GM21825 (cell line): ENCODE results near the gene INTS14.
"Not testable (repeated sequence)": the region's sequence is repeated elsewhere in the genome, so short reads cannot be mapped to it uniquely, and the experiment has no call there.

Experiments used
- ATAC-seq: cut with Tn5 transposase; IDR thresholded peaks from one replicate; pipeline ENCODE4 v1.9.1; 2021; ENCODE audit warnings: mild to moderate bottlenecking, moderate library complexity; ENCODE audit not compliant: unreplicated experiment

The INTS14 gene

DNA sequence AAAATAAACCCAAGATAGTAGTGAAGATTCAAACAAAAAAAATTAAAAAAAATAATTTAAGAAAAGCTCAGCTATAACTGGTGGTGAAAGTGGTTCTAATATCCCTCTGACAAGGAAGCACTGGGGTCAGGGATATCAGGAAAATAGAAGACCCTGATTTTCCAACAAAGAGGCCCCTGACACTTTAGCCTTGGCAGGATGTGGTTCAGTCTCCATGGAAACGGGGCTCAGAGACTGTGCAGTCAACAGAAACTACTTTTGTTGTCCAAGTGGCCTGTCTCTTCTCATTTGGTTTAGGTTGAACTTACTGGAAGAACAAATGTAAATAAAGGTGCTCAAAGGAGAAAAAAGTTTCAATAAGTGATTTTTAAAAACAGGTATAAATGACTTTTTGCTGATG lies 27.2 kb downstream of the INTS14 start:
- ATAC-seq, result no peak

DNA sequence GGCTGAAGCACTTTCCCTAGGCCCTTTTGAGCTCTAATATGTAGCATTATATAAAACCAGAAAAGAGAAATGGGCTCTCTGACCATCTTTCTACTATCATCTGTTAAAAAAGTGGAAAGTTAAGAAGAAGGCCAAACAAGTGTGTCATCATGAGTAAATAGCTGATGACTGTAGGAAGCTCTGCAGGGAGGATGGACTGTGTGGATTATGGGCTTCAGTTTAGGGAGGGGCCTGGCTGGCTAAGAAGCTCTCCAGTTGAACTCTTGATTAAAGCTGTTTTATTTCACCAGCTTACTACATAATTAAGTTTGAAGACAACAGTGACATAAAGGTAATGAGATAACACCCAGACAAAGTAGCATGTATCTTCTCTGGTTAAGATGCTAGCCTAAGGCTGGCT lies 30.6 kb downstream of the INTS14 start:
- no peak for ATAC-seq

DNA sequence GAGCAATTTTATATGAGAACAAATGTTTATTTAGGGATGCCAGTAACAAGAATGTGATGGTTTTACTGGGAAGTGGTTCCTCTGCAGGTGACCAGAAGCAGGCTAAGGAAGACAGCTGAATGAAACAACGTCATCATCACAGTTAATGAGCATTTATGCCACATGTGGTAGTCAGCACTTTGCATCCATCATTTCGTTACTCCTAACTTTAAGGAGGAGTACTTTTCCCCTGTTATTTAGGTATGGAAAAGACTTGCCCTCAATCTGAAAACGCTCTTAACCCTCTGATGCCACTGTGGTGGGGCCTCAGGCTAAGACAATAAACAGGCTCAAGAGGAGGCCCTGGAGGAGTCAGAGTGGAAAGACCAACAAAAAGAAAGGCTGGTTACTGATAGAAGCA lies 31.2 kb downstream of the INTS14 start:
- ATAC-seq, result no peak

DNA sequence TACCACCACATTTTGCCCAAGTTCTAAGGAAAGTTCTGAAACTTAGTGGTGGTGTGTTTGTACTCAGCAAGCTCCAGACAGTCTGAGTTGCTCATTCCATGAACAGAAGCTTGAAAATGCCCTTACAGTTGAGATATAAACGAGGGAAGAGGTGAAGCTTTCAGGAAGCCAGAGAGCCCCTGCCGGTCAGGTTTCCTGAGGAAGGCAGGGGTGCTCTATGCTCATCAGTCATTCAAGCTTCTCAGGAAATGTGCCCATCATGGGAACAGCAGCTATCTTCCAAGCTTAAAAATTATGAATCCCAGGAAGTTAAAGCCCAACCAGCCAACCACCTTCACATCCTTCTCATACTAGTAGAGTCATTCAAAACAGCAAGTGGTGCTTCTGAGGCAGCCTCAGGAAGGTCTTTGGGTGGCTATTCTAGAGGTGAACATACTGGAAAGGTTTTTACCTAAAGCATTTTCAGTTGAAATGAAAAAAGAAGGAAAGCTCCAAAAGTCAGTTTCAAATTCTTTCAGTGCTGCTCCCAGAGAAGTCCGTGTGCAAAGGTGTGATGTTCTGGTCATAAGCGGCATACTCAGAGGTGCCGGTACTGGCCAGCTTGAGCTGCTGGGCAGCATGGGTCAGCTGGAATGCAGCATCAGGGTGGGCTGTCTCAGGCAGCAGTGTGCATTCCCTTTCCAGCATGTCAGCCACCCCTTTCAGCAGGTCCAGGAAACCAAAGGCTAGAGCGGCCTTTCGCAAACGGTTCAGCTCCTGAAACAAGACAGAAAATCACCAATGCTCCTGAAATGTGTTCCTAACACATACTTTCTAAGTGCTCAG lies 31.8 kb downstream of the INTS14 start:
- ATAC-seq, result no peak

DNA sequence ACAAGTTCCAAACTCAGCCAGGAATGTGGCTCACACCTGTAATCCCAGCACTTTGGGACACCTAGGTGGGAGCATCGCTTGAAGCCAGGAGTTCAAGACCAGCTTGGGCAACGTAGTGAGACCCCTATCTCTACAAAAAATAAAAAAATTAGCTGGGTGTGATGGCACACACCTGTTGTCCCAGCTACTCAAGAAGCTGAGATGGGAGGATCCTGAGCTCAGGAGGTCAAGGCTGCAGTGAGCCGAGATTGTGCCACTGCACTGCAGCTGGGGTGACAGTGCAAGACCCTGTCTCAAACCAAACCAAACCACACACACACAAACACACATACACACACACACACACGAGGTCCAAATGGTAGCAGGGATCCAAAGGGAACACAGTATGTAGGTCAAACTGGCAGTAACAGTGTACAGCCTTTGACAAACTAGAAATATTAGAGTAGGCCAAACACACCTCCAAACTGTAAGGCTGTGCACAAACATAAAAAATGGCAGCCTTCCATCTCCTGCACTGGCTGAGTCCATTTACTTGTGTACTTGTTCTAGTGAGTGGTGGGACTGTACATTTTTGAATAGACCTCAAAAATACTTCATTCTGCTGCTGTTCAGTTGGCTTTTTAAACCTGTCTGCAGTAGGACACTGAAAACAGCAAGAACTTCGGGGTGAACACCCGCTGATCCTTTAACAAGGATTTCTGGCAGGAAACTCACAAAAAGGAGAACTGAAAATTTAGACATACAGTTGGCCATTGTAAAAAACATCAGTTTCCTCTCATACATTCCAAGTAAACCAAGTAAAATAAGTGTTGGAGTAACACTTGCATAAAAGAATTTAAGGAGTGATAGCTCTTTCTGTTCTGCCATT lies 33.6 kb downstream of the INTS14 start:
- ATAC-seq, result no peak

DNA sequence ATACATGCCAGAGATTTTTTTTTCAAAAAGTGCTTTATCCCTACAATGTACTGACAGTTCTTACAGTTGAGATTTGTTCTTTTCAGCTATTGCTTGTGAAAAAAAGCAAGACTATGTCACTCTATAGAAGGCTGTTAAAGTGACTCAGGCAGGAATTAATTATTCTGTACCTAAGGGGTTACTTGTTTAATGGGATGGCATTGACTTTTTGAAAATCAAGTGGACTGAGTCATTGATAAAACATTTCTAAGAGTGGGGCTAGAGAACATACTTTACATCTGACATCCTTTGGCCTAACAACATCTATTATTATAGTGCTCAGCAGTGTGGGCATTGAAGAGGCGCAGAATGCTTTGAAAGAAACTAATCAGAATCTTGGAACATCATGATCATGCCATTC lies 34.3 kb downstream of the INTS14 start:
- no peak for ATAC-seq

DNA sequence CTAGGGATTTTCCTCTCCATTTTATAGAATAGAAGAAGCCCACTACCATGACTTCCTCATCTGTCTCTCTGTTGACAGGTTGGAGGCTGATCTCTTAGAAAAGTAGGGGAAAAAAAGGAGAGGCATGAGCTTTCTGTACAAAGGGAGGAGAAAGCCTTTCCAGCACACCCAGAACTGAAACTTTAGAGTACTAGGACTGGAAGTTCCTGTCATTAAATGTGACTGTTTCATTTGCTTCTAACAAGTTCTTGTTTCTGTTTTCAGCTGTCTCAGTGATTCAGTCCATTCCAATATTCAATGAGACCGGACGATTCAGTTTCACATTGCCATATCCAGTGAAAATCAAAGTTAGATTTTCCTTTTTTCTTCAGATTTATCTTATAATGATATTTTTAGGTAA lies 39.0 kb downstream of the INTS14 start:
- no peak for ATAC-seq

DNA sequence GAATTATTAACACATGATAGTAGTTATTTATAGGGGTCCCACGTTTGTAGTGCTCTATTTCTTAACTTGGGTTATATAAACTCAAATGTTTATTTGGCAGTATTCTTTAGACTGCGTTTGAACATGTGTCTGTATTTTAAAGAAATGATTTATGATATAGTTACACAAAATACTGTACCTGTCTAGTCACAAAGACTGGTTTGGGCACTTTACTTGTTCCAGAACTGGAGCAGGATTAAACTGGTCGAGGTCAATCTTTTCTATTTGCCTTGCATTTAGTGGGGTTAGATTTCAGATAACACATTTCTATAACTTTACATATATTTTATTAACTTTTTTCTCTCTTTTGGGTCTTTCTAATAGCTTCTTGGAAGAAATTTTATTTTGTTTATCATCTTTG lies 41.2 kb downstream of the INTS14 start:
- no peak for ATAC-seq

DNA sequence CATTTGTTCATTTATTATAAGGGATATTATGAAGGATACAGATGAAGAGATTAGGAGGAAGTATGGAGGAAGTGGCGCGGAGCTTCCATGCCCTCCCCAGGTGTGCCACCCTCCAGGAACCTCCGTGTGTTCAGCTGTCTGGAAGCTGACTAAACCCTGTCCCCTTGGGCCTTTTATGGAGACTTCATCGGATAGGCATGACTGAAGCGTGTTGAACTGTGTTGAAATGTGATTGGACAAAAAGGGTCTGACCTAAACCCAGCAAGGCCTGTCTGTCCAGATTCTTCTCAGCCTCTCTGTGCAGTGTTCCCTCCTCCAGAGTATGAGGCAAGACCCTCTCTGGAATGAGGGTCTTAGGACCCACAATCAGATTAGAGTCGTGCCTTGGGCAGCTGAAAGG lies 49.0 kb downstream of the INTS14 start:
- no peak for ATAC-seq

DNA sequence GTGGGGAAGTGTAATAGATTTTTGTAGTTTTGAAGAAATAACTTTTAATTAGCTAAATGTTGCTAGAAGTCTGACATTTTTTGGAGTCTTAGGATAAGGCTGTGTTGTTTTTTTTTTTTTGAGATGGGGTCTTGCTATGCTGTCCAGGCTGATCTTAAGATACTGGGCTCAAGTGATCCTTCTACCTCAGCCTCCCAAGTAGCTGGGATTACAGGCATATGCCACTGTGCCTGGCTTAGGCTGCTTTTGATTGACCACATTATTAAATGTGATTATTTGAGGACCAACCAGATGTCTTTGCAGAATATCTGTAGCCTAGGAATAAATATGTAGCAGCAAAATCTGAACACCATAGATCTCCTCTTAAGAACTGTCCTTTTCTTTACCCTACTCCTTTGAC lies 51.0 kb downstream of the INTS14 start:
- ATAC-seq, result no peak

DNA sequence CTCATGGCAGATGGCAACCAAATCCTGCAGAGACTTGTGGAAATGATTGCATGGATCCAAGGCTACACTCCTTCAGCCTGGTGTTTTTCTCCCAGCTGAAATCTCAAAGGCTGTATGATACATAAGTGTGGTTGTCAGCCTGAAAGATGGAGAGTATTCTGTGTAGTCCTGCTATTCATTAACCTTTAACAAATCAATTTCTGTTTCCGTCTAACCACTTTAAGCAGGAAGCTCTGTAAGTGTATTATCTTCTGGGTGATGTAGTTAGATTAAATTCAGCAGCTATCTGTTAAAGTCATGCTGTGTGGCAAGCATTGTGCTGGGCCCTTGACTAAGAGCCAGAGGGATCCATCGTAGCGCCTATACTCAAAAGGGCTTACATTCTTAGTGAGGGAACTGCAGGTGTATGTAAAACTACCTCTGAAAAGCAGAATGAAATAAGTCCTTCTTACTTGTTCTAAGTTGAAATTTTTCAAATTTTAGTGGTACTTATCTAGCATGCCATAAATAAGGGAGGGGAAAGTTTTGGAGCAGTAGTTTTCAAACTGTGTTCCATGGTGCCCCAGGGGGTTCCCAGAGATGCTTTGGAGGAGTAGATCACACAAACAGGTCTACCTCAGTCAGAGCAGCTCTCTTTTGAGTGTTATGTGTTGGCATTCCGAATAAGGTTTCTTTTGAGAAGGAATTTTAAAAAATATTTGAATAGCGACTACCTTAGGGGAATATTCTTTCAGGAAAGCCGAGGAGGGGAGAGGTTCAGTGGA lies 51.8 kb downstream of the INTS14 start:
- no peak for ATAC-seq

DNA sequence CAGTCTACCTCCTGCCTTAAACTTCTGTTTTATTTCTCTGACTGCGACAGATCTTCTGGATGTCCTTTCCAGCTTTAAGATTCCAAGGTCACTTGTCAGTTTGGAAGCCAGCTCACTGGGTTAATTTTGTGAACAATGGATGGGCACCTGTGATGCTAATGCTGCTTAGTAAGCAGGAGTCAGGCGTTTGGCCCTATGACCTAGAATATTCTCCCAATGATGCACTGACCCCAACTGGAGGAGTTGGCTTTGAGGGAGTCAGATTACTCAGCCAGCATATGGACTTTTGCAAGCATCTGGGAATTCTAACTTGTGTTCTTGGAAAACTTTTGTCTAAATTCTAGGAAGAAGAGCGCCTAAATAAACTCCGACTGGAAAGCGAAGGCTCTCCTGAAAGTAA lies 52.6 kb downstream of the INTS14 start:
- ATAC-seq, result no peak

DNA sequence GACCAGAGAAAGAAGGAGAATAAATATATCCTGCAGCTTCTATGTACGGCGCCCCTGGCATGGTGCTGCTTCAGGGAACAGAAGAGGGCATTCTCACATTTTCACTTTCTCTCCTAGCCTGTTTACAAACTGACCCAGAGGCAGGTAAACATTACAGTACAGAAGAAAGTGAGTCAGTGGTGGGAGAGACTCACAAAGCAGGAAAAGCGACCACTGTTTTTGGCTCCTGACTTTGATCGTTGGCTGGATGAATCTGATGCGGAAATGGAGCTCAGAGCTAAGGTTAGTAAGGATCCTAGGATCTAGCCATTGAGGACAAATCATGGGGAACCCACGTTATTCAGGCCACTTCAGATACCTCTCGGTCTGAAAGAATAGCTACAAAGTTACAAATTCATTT lies 54.3 kb downstream of the INTS14 start:
- no peak for ATAC-seq

DNA sequence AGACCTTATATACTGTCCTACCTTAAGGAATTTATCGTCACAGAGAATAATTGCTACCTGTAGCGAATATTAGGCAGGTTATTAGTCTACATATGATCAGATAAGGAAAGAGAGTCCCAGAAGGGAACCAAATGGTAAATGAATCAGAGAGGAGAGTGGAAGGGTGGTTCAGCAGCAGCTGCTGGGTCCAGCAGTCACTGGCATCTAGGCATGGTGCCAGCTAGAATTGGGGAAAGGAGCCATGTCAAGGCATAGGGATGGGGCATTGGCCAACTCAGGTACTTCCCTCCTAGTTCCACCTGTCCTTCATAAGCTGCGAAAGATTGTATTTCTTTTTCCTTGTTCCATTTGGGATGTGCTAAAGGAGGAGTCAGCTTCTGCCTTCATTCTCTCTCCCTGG lies 57.2 kb downstream of the INTS14 start:
- no peak for ATAC-seq

DNA sequence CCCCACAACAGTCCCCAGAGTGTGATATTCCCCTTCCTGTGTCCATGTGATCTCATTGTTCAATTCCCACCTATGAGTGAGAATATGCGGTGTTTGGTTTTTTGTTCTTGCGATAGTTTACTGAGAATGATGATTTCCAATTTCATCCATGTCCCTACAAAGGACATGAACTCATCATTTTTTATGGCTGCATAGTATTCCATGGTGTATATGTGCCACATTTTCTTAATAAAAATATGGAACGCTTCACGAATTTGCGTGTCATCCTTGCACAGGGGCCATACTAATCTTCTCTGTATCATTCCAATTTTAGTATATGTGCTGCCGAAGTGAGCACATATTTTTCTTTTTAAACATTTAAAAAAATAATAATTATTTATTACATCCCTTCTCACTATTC lies 58.1 kb downstream of the INTS14 start:
- ATAC-seq, result not testable (repeated sequence)

DNA sequence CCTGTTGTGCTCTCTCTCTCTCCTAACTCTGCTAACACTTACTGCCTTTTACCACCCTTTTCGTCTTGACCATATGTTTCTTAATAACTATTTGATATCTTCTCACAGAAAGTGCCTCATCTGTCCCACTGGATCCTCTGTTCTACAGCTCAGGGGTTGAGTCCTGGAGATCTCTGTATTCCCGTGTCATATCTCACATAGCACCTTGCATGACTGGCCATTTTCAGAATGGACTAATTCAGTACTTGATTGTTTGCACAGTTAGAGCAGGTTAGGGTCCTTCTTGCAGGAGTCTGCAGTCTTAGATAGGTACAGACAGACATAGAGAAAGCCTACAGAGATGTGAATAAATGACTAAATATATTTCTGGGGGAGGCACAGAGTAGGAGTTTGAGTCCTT lies 59.7 kb downstream of the INTS14 start:
- no peak for ATAC-seq

DNA sequence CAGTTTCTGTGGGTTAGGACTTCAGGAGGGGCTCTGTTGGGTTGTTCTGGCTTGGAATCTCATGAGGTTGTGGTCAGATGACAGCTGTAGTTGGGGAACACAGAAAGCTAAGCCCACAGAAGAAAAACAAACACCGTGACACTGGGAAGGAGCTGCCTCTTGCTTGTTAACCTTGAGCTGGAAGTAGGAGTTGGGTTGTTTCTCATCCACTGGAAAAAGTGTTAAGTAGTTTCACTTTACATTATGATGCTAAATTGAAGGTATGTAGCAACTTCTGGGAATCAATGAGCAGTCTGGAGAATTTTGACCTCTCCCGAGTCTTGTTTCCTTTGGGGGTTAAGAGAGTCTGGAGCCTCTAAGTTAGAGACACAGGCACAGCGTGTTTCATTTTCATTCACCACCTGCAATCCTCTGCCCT lies 60.2 kb downstream of the INTS14 start:
- ATAC-seq, result no peak

DNA sequence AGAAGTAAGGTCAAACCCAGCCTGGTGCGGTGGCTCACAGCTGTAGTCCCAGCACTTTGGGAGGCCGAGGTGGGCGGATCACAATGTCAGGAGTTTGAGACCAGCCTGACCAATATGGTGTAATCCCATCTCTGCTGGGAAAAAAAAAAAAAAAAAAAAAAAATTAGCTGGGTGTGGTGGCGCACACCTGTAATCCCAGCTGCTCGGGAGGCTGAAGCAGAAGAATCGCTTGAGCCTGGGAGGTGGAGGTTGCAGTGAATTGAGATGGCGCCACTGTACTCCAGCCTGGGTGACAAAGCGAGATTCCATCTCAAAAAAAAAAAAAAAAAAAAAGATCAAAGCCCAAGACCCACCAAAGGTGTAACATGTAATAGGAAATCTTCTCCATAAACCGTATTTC lies 61.6 kb downstream of the INTS14 start:
- not testable (repeated sequence) for ATAC-seq

DNA sequence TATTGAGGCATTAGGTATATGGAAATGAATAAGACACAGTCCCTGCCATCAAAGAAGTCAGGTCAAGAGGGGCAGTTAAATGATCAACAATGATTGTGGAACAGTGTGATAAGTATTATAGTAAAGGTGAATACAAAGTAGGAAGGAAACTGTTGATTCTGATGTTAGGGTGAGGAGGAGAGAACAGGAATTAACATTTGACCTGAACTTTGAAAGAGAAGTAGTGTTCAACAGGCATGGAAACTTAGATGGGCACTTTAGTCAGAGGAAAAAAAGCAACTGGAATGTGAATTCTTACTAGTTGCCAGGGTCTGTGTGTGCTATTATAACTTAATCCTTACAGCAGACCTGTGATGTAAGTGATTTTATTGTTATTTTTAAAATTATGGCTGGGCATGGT lies 63.1 kb downstream of the INTS14 start:
- ATAC-seq, result no peak

DNA sequence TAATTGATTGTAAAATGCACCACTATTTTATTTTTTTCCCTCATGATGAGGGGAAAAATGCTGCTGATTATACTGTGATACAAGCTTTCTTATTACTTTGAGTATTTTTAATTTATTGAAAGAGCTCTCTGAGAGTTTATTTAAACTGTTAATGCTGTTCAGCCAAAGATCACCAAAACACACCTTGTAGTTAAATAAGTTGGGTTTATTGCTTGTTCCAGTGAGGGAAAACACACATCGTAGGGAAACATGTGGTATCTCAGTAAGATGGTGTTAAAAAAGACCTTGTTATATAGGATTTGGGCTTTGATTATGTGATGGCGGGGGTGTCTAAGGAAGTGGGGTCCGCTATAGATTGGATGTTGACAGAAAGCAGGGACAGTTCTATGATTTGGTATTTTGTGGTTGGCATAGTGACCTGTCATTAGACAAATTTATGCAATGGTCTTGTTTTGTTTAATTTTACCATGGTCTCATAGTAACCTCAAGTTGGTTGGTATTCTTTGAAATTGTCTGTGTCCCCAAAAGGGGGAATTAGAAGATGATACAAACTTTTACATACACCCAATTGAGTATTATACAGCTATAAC lies 69.6 kb downstream of the INTS14 start:
- ATAC-seq, result no peak

DNA sequence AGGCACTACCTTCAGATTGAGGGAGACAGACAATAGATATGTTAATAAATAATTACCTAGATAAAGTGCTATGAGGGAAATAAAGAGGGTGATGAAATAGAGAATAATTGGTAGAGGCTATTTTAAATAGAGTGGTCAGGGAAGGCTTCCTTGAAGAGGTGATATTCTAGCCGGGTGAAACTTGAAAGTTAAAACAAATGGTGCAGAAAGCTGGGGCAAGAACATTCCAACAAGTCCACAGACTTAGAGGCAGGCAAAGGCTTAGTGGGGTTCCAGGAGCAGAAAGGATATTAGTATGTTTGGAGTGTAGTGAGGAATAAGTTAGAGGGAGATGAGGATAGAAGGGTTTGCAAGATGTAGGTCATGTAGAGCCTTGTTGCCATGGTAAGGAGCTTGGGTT lies 70.6 kb downstream of the INTS14 start:
- no peak for ATAC-seq
